ENCODE data around the gene MCM3. TPM values are rescaled to one million over a fixed set of nuclear protein-coding genes. Genes with fewer than 3 reads are reported as not detected.

Gene MCM3
- polyA plus RNA-seq, 3 donors, result 10.7 to 15.3 (median 12.1) TPM

GRCh38 chr6:52305948-52306767 lies 21.6 kb upstream of the MCM3 start:
- Histone ChIP-seq H3K4me1 (ENCODE audit: control insufficient read depth in 1 of 2, insufficient read depth in 2 of 2, low read length in 2 of 2) (peaks cover 64 to 73% of the 10 kb centered on the region in 2 donors), H3K9me3 (replicated peaks in 1 of 2; ENCODE audit: control insufficient read depth in 1 of 2, insufficient read depth in 1 of 2, low read length in 2 of 2) (no peaks in the 10 kb centered on the region), H2AFZ (ENCODE audit: insufficient read depth, low read depth, low read length, poor library complexity, severe bottlenecking) (peak overlapping the region; percentile 52), H3K9ac (ENCODE audit: insufficient read depth, low read length, poor library complexity, severe bottlenecking) (no peak overlapping the region), H4K20me1 (ENCODE audit: insufficient read depth, low read length) (no peaks in the 10 kb centered on the region), H3K4me3 (replicated peaks in 1 of 3; ENCODE audit: low read depth in 2 of 3, low read length in 3 of 3) (peak overlapping the region in 1 of 3 experiments; percentile 69), H3K36me3 (replicated peaks in 1 of 2; ENCODE audit: control insufficient read depth in 1 of 2, insufficient read depth in 2 of 2, low read length in 2 of 2) (no peaks in the 10 kb centered on the region), H3K27ac (ENCODE audit: low read depth in 1 of 2, low read length in 2 of 2) (peak overlapping the region; percentile 86 to 92), H3K27me3 (ENCODE audit: control insufficient read depth in 2 of 2, insufficient read depth in 2 of 2, low read length in 2 of 2) (no peaks in the 10 kb centered on the region), H3K79me2 (ENCODE audit: insufficient read depth, low read length) (no peaks in the 10 kb centered on the region), H3K4me2 (replicated peaks; ENCODE audit: extremely low read depth, low read length, poor library complexity, severe bottlenecking) (peak overlapping the region; percentile 76)
- no peak for TF ChIP-seq CTCF (IDR thresholded peaks at IDR 0.05)
- WGBS (ENCODE audit: insufficient coverage), result 61% methylated on average over 8 of the region's 15 CpGs
- intact Hi-C loops (cut with micrococcal nuclease), result loop anchor here (5.0 to 10.0 kb wide), 2 partner anchors 46 to 359 kb away; no protein-coding TSS in a partner anchor
- Mint-ChIP-seq H3K27me3 (ENCODE audit: low read depth in 3 of 3) (no peaks in the 10 kb centered on the region), H3K4me3 (peak overlapping the region in 1 of 2 donors; percentile 24), H3K27ac (peak overlapping the region; percentile 89 to 98 (median 96)), H3K4me1 (peaks cover 64% of the 10 kb centered on the region), H3K9me3 (peaks cover 0 to 2% (median 0%) of the 10 kb centered on the region in 7 donors), H3K36me3 (peaks cover 0 to 7% of the 10 kb centered on the region in 2 donors)
- DNase-seq, result peak; percentile 77 to 90 (median 85)

GRCh38 chr6:52305411-52305810 lies 20.9 kb upstream of the MCM3 start:
- TF ChIP-seq CTCF (IDR thresholded peaks at IDR 0.05), result no peak
- H3K4me1 Mint-ChIP-seq, result peaks cover 60% of the 10 kb centered on the region
- H3K4me2 ChIP-seq (replicated peaks; ENCODE audit: extremely low read depth, low read length, poor library complexity, severe bottlenecking), result peak overlapping the region; percentile 76
- intact Hi-C loops (cut with micrococcal nuclease), result loop anchor here (5.0 to 10.0 kb wide), 2 partner anchors 47 to 359 kb away; no protein-coding TSS in a partner anchor
- peaks cover 0 to 7% of the 10 kb centered on the region in 2 donors for H3K36me3 Mint-ChIP-seq
- peak overlapping the region; percentile 86 to 92 for H3K27ac ChIP-seq (ENCODE audit: low read depth in 1 of 2, low read length in 2 of 2)
- H3K27ac Mint-ChIP-seq, result peak overlapping the region; percentile 89 to 98 (median 96)
- peak overlapping the region in 1 of 2 donors; percentile 65 for H3K4me3 Mint-ChIP-seq
- no peaks in the 10 kb centered on the region for H3K27me3 ChIP-seq (ENCODE audit: control insufficient read depth in 2 of 2, insufficient read depth in 2 of 2, low read length in 2 of 2)
- H3K79me2 ChIP-seq (ENCODE audit: insufficient read depth, low read length), result no peaks in the 10 kb centered on the region
- no peaks in the 10 kb centered on the region for H3K9me3 ChIP-seq (replicated peaks in 1 of 2; ENCODE audit: control insufficient read depth in 1 of 2, insufficient read depth in 1 of 2, low read length in 2 of 2)
- H3K4me3 ChIP-seq (replicated peaks in 1 of 3; ENCODE audit: low read depth in 2 of 3, low read length in 3 of 3), result peak overlapping the region in 1 of 3 experiments; percentile 69
- H3K36me3 ChIP-seq (replicated peaks in 1 of 2; ENCODE audit: control insufficient read depth in 1 of 2, insufficient read depth in 2 of 2, low read length in 2 of 2), result no peaks in the 10 kb centered on the region
- H3K9ac ChIP-seq (ENCODE audit: insufficient read depth, low read length, poor library complexity, severe bottlenecking), result peak overlapping the region; percentile 38
- WGBS (ENCODE audit: insufficient coverage), result no CpG with 5 or more reads among the region's 6 CpGs
- H3K27me3 Mint-ChIP-seq (ENCODE audit: low read depth in 3 of 3), result no peaks in the 10 kb centered on the region
- H3K4me1 ChIP-seq (ENCODE audit: control insufficient read depth in 1 of 2, insufficient read depth in 2 of 2, low read length in 2 of 2), result peaks cover 57 to 67% of the 10 kb centered on the region in 2 donors
- H2AFZ ChIP-seq (ENCODE audit: insufficient read depth, low read depth, low read length, poor library complexity, severe bottlenecking), result no peak overlapping the region
- H4K20me1 ChIP-seq (ENCODE audit: insufficient read depth, low read length), result no peaks in the 10 kb centered on the region
- no peak for DNase-seq
- peaks cover 0 to 6% (median 0%) of the 10 kb centered on the region in 7 donors for H3K9me3 Mint-ChIP-seq
